HL-60 (cell line): ENCODE measurements around the gene AFAP1.

Experiments used
- DNase-seq, 2 experiments: peaks; one replicate each; pipeline ENCODE4 v3.0.0-alpha.2; 2010 to 2020; ENCODE audit warnings: low read depth in 1 of 2, low spot score in 1 of 2
- H3K27ac ChIP-seq: fragments of 250-450 bp; sonication (Bioruptor Pico); replicated peaks from 2 replicates; pipeline ENCODE4 v1.5.1; 2020; ENCODE audit warnings: mild to moderate bottlenecking, moderate library complexity
- H3K27me3 ChIP-seq: fragments of 250-450 bp; sonication (Bioruptor Pico); 2 replicates; pipeline ENCODE4 v1.5.1; 2021; ENCODE audit warnings: mild to moderate bottlenecking, moderate library complexity; ENCODE audit not compliant: insufficient read depth, poor library complexity, severe bottlenecking
- H3K4me3 ChIP-seq: replicated peaks from 2 replicates; pipeline ENCODE4 v1.5.1; 2011; ENCODE audit warnings: mild to moderate bottlenecking, control low read depth, low read length; ENCODE audit not compliant: insufficient read depth
- GABPA ChIP-seq: IDR thresholded peaks from 2 replicates; pipeline ENCODE4 v1.6.1; 2012; ENCODE audit warnings: low read depth
- POLR2AphosphoS5 ChIP-seq: IDR thresholded peaks from 2 replicates; pipeline ENCODE4 v1.6.1; 2012; ENCODE audit warnings: low read depth
- SPI1 ChIP-seq: IDR thresholded peaks from 2 replicates; pipeline ENCODE4 v1.6.1; 2012; ENCODE audit warnings: low read depth, mild to moderate bottlenecking, borderline replicate concordance
- TF ChIP-seq, protein P1 (sequence below): IDR thresholded peaks from 2 replicates; pipeline ENCODE4 v1.6.1; 2012; ENCODE audit warnings: low read depth; ENCODE audit not compliant: insufficient replicate concordance
- TF ChIP-seq, protein P2 (sequence below): IDR thresholded peaks from one replicate; pipeline ENCODE4 v1.5.1; 2011; ENCODE audit warnings: low read length, control low read depth, inconsistent platforms; ENCODE audit not compliant: insufficient read depth

The AFAP1 gene

DNA sequence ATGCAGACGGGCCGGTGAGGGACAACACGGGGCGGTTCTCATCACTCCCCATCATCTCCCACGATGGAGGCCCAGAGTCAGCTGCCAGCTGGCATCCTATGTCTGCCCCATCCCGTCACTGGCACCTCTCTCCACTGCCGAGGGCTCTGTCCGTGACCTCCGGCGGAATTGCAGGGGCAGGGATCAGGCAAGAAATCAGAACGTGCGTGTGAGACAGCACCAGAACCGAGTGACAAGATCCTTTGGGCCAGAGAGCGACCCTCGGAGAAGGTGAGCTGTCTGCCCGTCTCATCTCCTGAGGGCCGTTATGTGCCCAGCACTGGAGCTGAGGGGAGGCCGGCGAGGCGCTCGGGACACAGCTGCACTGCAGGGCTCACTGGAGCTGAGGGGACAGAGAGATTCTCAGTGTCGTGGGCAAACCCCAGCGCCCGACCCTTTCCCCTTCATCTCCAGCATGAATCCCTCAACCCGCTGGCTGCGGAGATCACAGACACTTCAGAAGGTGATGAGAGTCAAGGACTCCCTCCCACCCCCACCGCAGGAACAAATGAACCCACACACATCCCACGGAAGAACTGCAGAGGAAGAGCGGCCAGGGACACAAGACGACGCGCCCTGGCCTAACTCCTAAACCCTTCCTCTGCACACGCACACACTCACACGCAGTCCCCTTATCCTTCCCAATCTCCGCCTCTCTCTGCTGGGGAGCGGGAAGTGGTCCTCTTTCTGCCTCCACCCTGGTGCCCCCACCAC, 128.7 kb downstream of the AFAP1 start:
- no peak for DNase-seq
- Histone ChIP-seq H3K27me3 (peaks cover 2% of the 10 kb centered on the region), H3K4me3 (no peak overlapping the region), H3K27ac (no peak overlapping the region)
- TF ChIP-seq, protein P1, sequence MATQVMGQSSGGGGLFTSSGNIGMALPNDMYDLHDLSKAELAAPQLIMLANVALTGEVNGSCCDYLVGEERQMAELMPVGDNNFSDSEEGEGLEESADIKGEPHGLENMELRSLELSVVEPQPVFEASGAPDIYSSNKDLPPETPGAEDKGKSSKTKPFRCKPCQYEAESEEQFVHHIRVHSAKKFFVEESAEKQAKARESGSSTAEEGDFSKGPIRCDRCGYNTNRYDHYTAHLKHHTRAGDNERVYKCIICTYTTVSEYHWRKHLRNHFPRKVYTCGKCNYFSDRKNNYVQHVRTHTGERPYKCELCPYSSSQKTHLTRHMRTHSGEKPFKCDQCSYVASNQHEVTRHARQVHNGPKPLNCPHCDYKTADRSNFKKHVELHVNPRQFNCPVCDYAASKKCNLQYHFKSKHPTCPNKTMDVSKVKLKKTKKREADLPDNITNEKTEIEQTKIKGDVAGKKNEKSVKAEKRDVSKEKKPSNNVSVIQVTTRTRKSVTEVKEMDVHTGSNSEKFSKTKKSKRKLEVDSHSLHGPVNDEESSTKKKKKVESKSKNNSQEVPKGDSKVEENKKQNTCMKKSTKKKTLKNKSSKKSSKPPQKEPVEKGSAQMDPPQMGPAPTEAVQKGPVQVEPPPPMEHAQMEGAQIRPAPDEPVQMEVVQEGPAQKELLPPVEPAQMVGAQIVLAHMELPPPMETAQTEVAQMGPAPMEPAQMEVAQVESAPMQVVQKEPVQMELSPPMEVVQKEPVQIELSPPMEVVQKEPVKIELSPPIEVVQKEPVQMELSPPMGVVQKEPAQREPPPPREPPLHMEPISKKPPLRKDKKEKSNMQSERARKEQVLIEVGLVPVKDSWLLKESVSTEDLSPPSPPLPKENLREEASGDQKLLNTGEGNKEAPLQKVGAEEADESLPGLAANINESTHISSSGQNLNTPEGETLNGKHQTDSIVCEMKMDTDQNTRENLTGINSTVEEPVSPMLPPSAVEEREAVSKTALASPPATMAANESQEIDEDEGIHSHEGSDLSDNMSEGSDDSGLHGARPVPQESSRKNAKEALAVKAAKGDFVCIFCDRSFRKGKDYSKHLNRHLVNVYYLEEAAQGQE, result no peak
- TF ChIP-seq, protein P2, sequence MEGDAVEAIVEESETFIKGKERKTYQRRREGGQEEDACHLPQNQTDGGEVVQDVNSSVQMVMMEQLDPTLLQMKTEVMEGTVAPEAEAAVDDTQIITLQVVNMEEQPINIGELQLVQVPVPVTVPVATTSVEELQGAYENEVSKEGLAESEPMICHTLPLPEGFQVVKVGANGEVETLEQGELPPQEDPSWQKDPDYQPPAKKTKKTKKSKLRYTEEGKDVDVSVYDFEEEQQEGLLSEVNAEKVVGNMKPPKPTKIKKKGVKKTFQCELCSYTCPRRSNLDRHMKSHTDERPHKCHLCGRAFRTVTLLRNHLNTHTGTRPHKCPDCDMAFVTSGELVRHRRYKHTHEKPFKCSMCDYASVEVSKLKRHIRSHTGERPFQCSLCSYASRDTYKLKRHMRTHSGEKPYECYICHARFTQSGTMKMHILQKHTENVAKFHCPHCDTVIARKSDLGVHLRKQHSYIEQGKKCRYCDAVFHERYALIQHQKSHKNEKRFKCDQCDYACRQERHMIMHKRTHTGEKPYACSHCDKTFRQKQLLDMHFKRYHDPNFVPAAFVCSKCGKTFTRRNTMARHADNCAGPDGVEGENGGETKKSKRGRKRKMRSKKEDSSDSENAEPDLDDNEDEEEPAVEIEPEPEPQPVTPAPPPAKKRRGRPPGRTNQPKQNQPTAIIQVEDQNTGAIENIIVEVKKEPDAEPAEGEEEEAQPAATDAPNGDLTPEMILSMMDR, result no peak
- TF ChIP-seq POLR2AphosphoS5, result no peak

DNA sequence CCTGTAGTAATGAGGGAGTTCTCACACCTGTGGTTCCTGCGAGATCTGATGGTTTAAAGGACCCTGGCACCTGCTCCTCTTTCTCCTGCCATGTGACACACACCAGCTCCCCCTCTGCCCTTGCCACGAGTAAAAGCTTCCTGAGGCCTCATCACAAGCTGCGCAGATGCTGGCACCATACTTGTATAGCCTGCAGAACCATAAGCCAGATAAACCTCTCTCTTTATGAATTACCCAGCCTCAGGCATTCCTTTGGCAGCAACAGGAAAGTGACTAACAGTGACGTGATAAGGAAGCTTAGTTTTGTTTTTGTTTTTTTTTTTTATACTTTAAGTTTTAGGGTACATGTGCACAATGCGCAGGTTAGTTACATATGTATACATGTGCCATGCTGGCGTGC, 130.9 kb downstream of the AFAP1 start:
- no peak for DNase-seq
- no peak overlapping the region for H3K27ac ChIP-seq
- TF ChIP-seq POLR2AphosphoS5 (no peak), SPI1 (no peak), GABPA (no peak)
- TF ChIP-seq, protein P2, result no peak
- TF ChIP-seq, protein P1, result no peak
- peaks cover 2% of the 10 kb centered on the region for H3K27me3 ChIP-seq
- H3K4me3 ChIP-seq, result no peak overlapping the region

DNA sequence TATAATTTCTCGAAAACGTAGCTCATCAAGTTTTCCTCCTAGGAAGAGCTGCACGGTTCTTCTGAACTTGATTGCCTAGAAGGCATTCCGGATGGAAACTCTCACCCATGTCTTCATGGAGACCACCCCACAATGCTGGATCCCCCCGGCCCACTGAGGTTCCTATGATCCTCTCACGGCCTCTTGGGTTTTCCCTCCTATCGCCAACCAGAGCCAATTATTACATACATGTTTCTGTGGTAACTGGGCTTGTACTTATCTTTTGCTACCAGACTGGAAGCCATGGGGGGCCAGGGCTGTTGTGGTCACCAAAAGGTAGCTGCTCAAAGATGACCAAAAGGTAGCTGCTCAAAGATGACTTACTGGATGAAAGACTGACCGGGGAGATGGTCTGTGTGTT, 131.5 kb downstream of the AFAP1 start:
- TF ChIP-seq SPI1, result no peak
- TF ChIP-seq, protein P2, result no peak
- TF ChIP-seq POLR2AphosphoS5, result no peak
- TF ChIP-seq, protein P1, result no peak
- TF ChIP-seq GABPA, result no peak
- peaks cover 2% of the 10 kb centered on the region for H3K27me3 ChIP-seq
- no peak for DNase-seq
- no peak overlapping the region for H3K27ac ChIP-seq
- no peak overlapping the region for H3K4me3 ChIP-seq
